Stimulated activated CD8-positive, alpha-beta memory T cell treated with anti-CD3 and anti-CD28 coated beads, Interleukin-4, amount 100 ng/mL, for 1 hour (primary cell): ENCODE measurements around the gene PPARA.

Experiments used
- DNase-seq, 2 donors: peaks; one replicate each; pipeline ENCODE4 v3.0.0-alpha.2; 2020; ENCODE audit warnings: low read depth in 2 of 2, low spot score in 1 of 2

PPARA gene

GRCh38 chr22:46202897-46203600, 52.7 kb downstream of the PPARA start:
- DNase-seq, result no peak

GRCh38 chr22:46203601-46203980, 53.3 kb downstream of the PPARA start:
- no peak for DNase-seq

DNA sequence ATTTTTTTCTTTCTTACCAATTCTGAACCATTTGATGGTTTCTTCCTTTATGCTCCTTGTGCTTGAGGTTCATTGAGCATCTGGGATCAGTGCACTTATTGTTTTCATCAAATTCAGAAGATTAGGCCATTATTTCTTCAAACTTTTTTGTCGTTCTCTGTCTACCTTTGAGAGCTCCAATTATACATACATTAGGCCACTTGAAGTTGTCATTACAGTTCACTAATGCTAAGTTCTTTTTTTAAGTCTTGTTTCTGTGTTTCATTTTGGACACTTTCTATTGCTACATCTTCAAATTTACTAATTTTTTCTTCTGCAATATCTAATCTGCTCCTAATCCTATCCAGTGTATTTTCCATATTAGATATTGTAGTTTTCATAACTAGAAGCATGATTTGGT, 58.9 kb downstream of the PPARA start:
- no peak for DNase-seq

DNA sequence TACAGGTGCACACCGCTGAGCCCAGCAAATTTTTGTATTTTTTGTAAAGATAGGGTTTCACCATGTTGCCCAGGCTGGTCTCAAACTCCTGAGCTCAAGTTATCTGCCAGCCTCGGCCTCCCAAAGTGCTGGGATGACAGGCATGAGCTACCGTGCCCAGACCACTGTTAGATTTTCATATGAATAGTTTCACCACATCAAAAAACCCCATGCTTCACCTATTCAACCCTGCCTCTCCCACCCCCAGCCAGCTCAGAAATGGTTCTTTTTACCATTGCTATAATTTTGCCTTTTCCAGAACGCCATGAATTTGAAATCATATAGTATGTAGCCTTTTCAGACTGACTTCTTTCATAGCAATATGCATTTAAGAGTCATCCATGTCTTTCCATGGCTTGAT, 61.9 kb downstream of the PPARA start:
- no peak for DNase-seq

- no peak for DNase-seq
Measured at GRCh38 chr22:46213052-46213451, 62.7 kb downstream of the PPARA start.

- DNase-seq, result no peak
Measured at GRCh38 chr22:46214149-46214548, 63.8 kb downstream of the PPARA start.

GRCh38 chr22:46214616-46215015, 64.3 kb downstream of the PPARA start:
- no peak for DNase-seq

GRCh38 chr22:46219636-46220035, 69.3 kb downstream of the PPARA start:
- DNase-seq, result no peak

DNA sequence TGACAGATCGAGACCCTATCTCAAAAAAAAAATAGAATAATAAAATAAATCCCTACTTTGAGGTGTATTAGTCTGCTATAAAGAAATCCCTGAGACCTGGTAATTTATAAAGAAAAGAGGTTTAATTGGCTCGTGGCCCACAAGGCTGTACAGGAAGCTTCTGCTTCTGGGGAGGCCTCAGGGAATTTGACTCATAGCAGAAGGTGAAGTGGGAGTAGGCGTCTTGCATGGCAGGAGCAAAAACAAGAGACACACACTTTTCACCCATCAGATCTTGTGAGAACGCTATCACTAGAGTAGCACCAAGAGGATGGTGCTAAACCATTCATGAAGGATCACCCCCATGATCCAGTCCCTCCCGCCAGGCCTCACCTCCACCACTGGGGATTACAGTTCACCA, 70.6 kb downstream of the PPARA start:
- DNase-seq, result no peak

- no peak for DNase-seq
Measured at GRCh38 chr22:46224044-46224897, 73.9 kb downstream of the PPARA start.

GRCh38 chr22:46224898-46225290, 74.6 kb downstream of the PPARA start:
- no peak for DNase-seq

DNA sequence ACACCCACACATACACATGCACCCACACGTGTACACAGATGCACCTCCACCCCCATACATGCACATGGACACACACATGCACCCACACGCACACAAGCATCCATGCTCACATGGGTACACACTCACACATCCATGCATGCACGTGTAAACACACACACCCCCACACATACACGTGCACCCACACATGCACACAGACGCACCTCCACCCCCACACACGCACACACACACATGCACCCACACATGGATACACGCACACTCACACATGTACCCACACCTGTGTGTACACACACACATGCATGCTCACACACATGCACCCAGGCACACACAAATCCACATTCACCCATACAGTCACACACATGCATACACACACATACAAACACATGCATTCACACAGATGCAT, 75.3 kb downstream of the PPARA start:
- DNase-seq, result no peak

GRCh38 chr22:46226577-46226976, 76.3 kb downstream of the PPARA start:
- DNase-seq, result no peak

GRCh38 chr22:46229701-46230100, 79.4 kb downstream of the PPARA start:
- no peak for DNase-seq

- no peak for DNase-seq
Measured at GRCh38 chr22:46230262-46230901, 80.1 kb downstream of the PPARA start.

DNA sequence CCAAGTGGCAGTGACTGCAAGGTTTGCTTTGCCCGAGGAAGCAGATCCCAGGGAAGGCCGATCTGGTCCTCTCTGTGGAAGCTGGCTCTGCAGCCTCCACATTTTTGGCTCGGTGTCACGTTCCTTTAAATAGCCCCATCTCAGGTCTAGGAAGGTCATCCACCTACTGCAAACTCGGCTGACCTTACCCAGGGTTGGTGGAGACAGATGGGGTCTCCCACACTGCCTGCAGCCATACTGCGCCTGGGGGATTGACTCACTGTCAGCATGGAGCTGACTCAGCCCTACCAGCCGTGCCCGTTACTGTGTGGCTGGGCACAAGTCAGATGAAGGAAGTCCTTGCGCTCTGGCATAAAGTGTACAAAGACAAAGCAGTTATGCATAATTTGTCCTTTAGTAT, 82.9 kb downstream of the PPARA start:
- no peak for DNase-seq

GRCh38 chr22:46234969-46235368, 84.6 kb downstream of the PPARA start:
- no peak for DNase-seq

DNA sequence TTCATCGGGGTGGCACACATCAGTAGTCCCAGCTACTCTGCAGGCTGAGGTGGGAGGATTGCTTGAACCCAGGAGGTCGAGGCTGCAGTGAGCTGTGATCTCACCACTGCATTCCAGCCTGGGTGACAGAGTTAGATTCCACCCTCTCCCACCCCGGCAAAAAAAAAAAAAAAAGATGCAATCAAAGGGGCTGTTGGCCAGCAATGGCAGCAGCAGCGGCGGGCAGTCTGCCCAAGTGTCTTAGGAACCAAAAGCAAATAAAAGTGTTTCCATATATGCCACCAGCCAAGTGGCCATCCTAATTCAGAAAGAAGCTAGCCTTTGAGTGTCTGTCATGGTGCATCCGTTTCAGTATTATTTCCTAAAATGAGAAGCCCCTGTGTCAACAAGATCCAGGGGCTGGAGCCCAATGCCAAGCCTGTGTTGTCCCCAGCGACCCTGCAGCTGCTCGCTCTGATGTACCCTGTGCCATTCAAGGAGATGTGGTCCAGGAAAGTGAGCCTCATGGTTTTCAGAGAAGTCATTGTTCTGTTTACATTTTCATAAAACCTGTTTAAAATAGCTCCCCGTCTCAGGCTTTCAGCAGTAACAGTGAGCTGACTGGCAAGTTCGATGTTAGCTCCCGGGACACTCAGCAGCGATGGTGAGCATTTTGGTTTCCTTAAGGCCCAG, 87.3 kb downstream of the PPARA start:
- no peak for DNase-seq

DNA sequence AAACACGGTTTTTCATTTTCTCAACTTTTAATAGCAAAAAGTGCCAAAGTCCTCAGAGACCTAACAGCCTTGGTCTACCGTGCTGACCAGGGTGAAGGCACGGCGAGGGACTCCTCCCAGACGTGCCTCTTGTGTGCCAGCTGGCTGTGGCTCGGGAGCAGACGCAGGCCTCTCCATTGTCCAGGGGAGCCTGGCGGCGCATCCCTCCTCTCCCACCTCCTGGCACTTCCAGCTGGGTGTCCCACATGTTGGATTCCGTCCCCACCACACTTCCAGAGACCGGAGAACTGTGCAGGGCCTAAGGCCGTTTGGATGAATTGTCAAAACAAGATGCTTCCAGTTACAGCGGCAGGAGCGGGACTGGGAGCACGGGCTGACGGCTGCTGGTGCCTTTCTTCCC, 88.2 kb downstream of the PPARA start:
- no peak for DNase-seq

GRCh38 chr22:46239261-46240048, 89.1 kb downstream of the PPARA start:
- no peak for DNase-seq

- DNase-seq, result no peak
Measured at GRCh38 chr22:46240073-46240472, 89.7 kb downstream of the PPARA start.
